Sigmoid colon (tissue), 7 donors: ENCODE data around the gene HSPA6. TPM values are rescaled to one million over a fixed set of nuclear protein-coding genes. Genes with fewer than 3 reads are reported as not detected.

Experiments used
- polyA plus RNA-seq, 3 donors: library from polyadenylated mRNA; stranded (reverse); fragments of 200-250 nt; gene quantifications; one replicate each; pipeline ENCODE4 v1.2.3, GENCODE V29; 2013
- total RNA-seq, 4 donors: library from RNA; depleted of rRNA; stranded (reverse); fragments of >200 nt; gene quantifications; one replicate each; pipeline ENCODE4 v1.1.0, GENCODE V29; 2016
- donor health status: healthy with polysubstance abuse.
- donor health status: Bipolar disorder and iron deficiency.
- donor health status: healthy.

HSPA6 gene
- total and polyA plus RNA-seq, 7 donors: 0.60 to 2.9 (median 2.1) TPM; not detected in 1

Other genes starting within 250 kb of the HSPA6 start
- 1 to 10 TPM; 3.1 to 10.0 (median 6.0) TPM for gene MPZ, start 214.6 kb upstream of the HSPA6 start, total RNA-seq
- 1 to 10 TPM; 1.2 to 4.1 (median 3.0) TPM for gene MPZ, start 214.6 kb upstream of the HSPA6 start, polyA plus RNA-seq
- 10 to 100 TPM; 21.2 to 83.5 (median 38.1) TPM for gene SDHC, start 210.2 kb upstream of the HSPA6 start, total RNA-seq
- gene SDHC, start 210.2 kb upstream of the HSPA6 start, polyA plus RNA-seq: 100 to 1,000 TPM; 221 to 371 (median 234) TPM
- not detected for gene CFAP126, start 156.7 kb upstream of the HSPA6 start, total RNA-seq
- gene CFAP126, start 156.7 kb upstream of the HSPA6 start, polyA plus RNA-seq: not detected
- gene FCGR2A, start 19.1 kb upstream of the HSPA6 start, total RNA-seq: 10 to 100 TPM; 14.1 to 52.5 (median 34.8) TPM
- gene FCGR2A, start 19.1 kb upstream of the HSPA6 start, polyA plus RNA-seq: 10 to 100 TPM; 14.4 to 68.7 (median 19.8) TPM
- gene FCGR3A, start 25.3 kb downstream of the HSPA6 start, total RNA-seq: 10 to 100 TPM in 3 of 4 donors, 1 to 10 TPM in 1; 7.8 to 19.3 (median 14.6) TPM
- 10 to 100 TPM in 2 of 3 donors, 1 to 10 TPM in 1; 9.6 to 30.5 (median 13.0) TPM for gene FCGR3A, start 25.3 kb downstream of the HSPA6 start, polyA plus RNA-seq
- 1 to 10 TPM in 3 of 4 donors, not detected in 1; 1.9 to 4.3 (median 2.0) TPM for gene FCGR3B, start 106.6 kb downstream of the HSPA6 start, total RNA-seq
- gene FCGR3B, start 106.6 kb downstream of the HSPA6 start, polyA plus RNA-seq: 1 to 10 TPM in 2 of 3 donors, under 1 TPM in 1; 0.74 to 2.1 (median 1.2) TPM
- gene FCGR2B, start 138.6 kb downstream of the HSPA6 start, total RNA-seq: 10 to 100 TPM in 3 of 4 donors, 1 to 10 TPM in 1; 6.4 to 42.1 (median 23.0) TPM
- gene FCGR2B, start 138.6 kb downstream of the HSPA6 start, polyA plus RNA-seq: 10 to 100 TPM; 10.8 to 20.3 (median 15.9) TPM
- gene FCRLA, start 182.7 kb downstream of the HSPA6 start, total RNA-seq: not detected
- 10 to 100 TPM in 1 of 3 donors, 1 to 10 TPM in 1, not detected in 1; 1.6 to 22.0 TPM for gene FCRLA, start 182.7 kb downstream of the HSPA6 start, polyA plus RNA-seq
- gene FCRLB, start 197.0 kb downstream of the HSPA6 start, total RNA-seq: under 1 TPM in 3 of 4 donors, not detected in 1; 0.36 to 0.95 (median 0.82) TPM
- gene FCRLB, start 197.0 kb downstream of the HSPA6 start, polyA plus RNA-seq: under 1 TPM in 2 of 3 donors, not detected in 1; 0.23 to 0.89 TPM
- 10 to 100 TPM; 12.7 to 40.3 (median 24.1) TPM for gene DUSP12, start 225.2 kb downstream of the HSPA6 start, total RNA-seq
- 10 to 100 TPM; 13.6 to 21.0 (median 17.5) TPM for gene DUSP12, start 225.2 kb downstream of the HSPA6 start, polyA plus RNA-seq
- 10 to 100 TPM; 26.3 to 28.1 (median 27.6) TPM for gene ATF6, start 241.8 kb downstream of the HSPA6 start, total RNA-seq
- 1 to 10 TPM; 2.3 to 9.0 (median 3.0) TPM for gene ATF6, start 241.8 kb downstream of the HSPA6 start, polyA plus RNA-seq